Caco-2 (cell line): ENCODE measurements around the gene GIPR. TPM values are rescaled to one million over a fixed set of nuclear protein-coding genes. Genes with fewer than 3 reads are reported as not detected.

Source experiments
- BruUV-seq: library from RNA; stranded (reverse); fragments of 400-500 nt; replicated peaks from 2 replicates; lab custom pipeline; 2021; lab: Mats Ljungman, UMichigan
- CTCF ChIA-PET: fragments of 300-600 bp; sonication (Branson Sonifier 250); formaldehyde crosslinking; loops from one replicate; lab custom pipeline; 2022; ENCODE audit warnings: antibody characterized with exemption; lab: Charles Lee
- POLR2A ChIA-PET: fragments of 300-600 bp; sonication (Branson Sonifier 250); formaldehyde crosslinking; loops from one replicate; lab custom pipeline; 2022; ENCODE audit warnings: antibody characterized with exemption; lab: Charles Lee
- DNase-seq, 2 experiments: peaks; one replicate each; pipeline versions ENCODE4 v3.0.0 to v3.0.0-alpha.2; 2020 to 2022
- H3K27me3 ChIP-seq: replicated peaks from 2 replicates; pipeline ENCODE4 v1.6.0; 2011; ENCODE audit warnings: low read length; ENCODE audit not compliant: control insufficient read depth, insufficient read depth
- H3K36me3 ChIP-seq: 2 replicates; pipeline ENCODE4 v1.5.1; 2011; ENCODE audit warnings: low read length; ENCODE audit not compliant: control insufficient read depth, insufficient read depth
- H3K4me1 ChIP-seq: fragments of 250-450 bp; sonication (Bioruptor Pico); 2 replicates; pipeline ENCODE4 v1.5.1; 2020; ENCODE audit warnings: mild to moderate bottlenecking
- H3K4me3 ChIP-seq: 2 replicates; pipeline ENCODE4 v1.5.1; 2011; ENCODE audit warnings: low read depth, mild to moderate bottlenecking, control low read depth, low read length
- H3K9me3 ChIP-seq: fragments of 250-450 bp; sonication (Bioruptor Pico); 2 replicates; pipeline ENCODE4 v1.5.1; 2020; ENCODE audit warnings: mild to moderate bottlenecking, moderate library complexity
- H3K27ac Mint-ChIP-seq: one replicate; pipeline ENCODE4 v1.8.0; 2022; ENCODE audit warnings: mixed read lengths; ENCODE audit not compliant: unreplicated experiment
- H3K27me3 Mint-ChIP-seq: one replicate; pipeline ENCODE4 v1.8.0; 2022; ENCODE audit warnings: mixed read lengths; ENCODE audit not compliant: insufficient read depth, unreplicated experiment
- H3K36me3 Mint-ChIP-seq: one replicate; pipeline ENCODE4 v1.8.0; 2022; ENCODE audit warnings: mild to moderate bottlenecking, mixed read lengths; ENCODE audit not compliant: insufficient read depth, unreplicated experiment
- H3K4me1 Mint-ChIP-seq: one replicate; pipeline ENCODE4 v1.8.0; 2022; ENCODE audit warnings: low read depth, mixed read lengths; ENCODE audit not compliant: unreplicated experiment
- H3K4me3 Mint-ChIP-seq: one replicate; pipeline ENCODE4 v1.8.0; 2022; ENCODE audit warnings: mild to moderate bottlenecking, moderate library complexity, mixed read lengths; ENCODE audit not compliant: unreplicated experiment
- H3K9me3 Mint-ChIP-seq: one replicate; pipeline ENCODE4 v1.8.0; 2022; ENCODE audit warnings: mixed read lengths; ENCODE audit not compliant: unreplicated experiment
- intact Hi-C: fragments of 100-400 bp; cut with micrococcal nuclease; formaldehyde crosslinking; loops from one replicate; pipeline ENCODE4 v1.10.0; 2022; ENCODE audit not compliant: unreplicated experiment
- total RNA-seq: library from RNA; stranded (reverse); gene quantifications from 2 replicates; pipeline ENCODE4 v1.2.3, GENCODE V29; 2022
- TF ChIP-seq, protein P1 (sequence below), 2 experiments: fragments of 200-600 bp in 1 of 2; IDR thresholded peaks; 1 replicate in 1 of 2; 2 replicates in 1 of 2; pipeline versions ENCODE4 v1.5.1 to v1.8.0; 2011 to 2022; ENCODE audit warnings: antibody characterized with exemption in 1 of 2, control low read depth in 1 of 2, inconsistent platforms in 1 of 2, low read depth in 1 of 2, low read length in 1 of 2, mild to moderate bottlenecking in 1 of 2, moderate library complexity in 1 of 2; ENCODE audit not compliant: insufficient read depth in 1 of 2, severe bottlenecking in 1 of 2, unreplicated experiment in 1 of 2

The GIPR gene
- total RNA-seq, 1 experiment from 2014 or later = 2.6 TPM

DNA sequence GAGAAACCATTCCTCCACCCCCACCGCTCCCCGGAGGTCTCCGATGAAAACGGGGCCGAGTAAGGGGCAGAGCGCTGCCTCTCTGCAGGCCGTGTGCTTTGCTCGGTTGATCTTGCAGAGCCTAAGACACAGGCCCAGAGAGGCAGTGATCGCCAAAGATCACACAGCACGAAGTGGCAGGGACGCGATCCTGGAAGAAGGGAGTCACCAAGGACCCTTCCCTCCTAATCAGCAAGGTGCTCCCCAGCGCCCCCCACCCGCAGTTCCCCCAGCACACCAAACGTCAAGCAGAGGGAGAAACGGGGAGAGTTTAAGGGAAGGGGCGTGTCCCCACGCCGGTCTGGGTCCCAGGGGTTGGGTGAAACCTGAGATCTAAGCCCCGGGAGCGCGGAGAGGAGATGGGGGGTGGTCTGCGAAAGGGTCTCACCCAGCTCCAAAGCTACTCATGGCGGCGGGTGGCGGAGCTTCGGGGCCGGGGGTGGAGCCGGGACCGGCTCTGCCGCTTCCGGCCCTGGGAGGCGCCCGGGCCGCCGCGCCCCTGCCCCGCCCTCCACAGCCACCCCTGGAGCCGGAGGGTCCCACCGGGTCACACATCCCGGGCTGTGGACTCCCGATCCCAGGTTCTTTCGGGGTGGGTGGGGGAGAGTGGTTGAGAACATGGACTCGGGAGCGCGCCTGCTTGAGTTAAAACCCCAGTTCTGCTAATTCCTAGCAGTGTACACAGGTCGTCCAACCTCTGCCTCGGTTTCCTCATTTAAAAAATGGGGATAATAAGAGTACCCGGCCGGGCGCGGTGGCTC is 28.9 kb upstream of the GIPR start, which contains the start of gene EML2:
Gene EML2 (minus strand): TSS at position 468 of the 800 bp plus-strand sequence. CDS start 21 bp downstream, at position 447.
- peaks cover 25% of the 10 kb centered on the region for H3K4me1 ChIP-seq
- peak; percentile 70 to 78 for DNase-seq
- no peaks in the 10 kb centered on the region for H3K27me3 ChIP-seq
- H3K27ac Mint-ChIP-seq = peak within 1 kb of the TSS; percentile 83
- BruUV-seq = no TSS peak
- POLR2A ChIA-PET = interaction anchor here (0.6 to 0.8 kb wide), 2 partner anchors 38 to 153 kb away, joined by 3 read pairs; no protein-coding TSS in a partner anchor
- H3K36me3 Mint-ChIP-seq = peaks cover 26% of the 10 kb centered on the region
- peak within 1 kb of the TSS; percentile 53 for H3K4me3 ChIP-seq
- H3K4me3 Mint-ChIP-seq = peak within 1 kb of the TSS; percentile 75
- H3K9me3 Mint-ChIP-seq = no peaks in the 10 kb centered on the region
- peaks cover 25% of the 10 kb centered on the region for H3K4me1 Mint-ChIP-seq
- H3K36me3 ChIP-seq = no peaks in the 10 kb centered on the region
- TF ChIP-seq, protein P1, sequence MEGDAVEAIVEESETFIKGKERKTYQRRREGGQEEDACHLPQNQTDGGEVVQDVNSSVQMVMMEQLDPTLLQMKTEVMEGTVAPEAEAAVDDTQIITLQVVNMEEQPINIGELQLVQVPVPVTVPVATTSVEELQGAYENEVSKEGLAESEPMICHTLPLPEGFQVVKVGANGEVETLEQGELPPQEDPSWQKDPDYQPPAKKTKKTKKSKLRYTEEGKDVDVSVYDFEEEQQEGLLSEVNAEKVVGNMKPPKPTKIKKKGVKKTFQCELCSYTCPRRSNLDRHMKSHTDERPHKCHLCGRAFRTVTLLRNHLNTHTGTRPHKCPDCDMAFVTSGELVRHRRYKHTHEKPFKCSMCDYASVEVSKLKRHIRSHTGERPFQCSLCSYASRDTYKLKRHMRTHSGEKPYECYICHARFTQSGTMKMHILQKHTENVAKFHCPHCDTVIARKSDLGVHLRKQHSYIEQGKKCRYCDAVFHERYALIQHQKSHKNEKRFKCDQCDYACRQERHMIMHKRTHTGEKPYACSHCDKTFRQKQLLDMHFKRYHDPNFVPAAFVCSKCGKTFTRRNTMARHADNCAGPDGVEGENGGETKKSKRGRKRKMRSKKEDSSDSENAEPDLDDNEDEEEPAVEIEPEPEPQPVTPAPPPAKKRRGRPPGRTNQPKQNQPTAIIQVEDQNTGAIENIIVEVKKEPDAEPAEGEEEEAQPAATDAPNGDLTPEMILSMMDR (IDR thresholded peaks at IDR 0.05; ENCODE audit: insufficient read depth in 1 of 2, low read depth in 1 of 2, low read length in 1 of 2, severe bottlenecking in 1 of 2, unreplicated experiment in 1 of 2) = peak; percentile 45 to 67
- no peaks in the 10 kb centered on the region for H3K9me3 ChIP-seq
- CTCF ChIA-PET = interaction anchor here (0.6 to 1.3 kb wide), 7 partner anchors 15 to 356 kb away, joined by 3 to 4 read pairs (median 3); partner anchors contain the start of gene CCDC61
- no peaks in the 10 kb centered on the region for H3K27me3 Mint-ChIP-seq
- intact Hi-C loops = no loop called here

DNA sequence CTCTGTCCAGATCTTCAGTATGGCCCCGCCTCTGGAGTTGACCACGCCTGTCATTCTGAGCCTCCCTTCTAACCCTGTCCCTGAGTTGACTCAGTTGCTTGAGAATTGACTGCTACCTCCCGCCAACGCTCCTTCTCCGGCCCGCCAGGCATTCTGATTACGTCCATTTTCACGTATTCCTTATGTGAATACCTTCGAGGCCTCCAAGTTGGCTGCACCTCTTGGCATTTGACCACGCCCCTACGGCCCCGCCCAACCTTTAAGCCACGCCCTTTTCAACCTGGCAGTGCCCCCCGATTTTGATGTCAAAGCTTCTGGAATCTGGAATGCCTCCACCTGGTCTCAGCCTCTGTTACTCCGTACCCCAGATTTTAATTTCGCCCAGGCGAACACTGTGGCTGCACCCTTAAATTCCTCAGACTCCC is 27.2 kb upstream of the GIPR start:
- Mint-ChIP-seq H3K27me3 (no peaks in the 10 kb centered on the region), H3K4me1 (peaks cover 25% of the 10 kb centered on the region), H3K36me3 (peaks cover 26% of the 10 kb centered on the region), H3K4me3 (peak overlapping the region; percentile 75), H3K9me3 (no peaks in the 10 kb centered on the region), H3K27ac (peak overlapping the region; percentile 84)
- H3K27me3 ChIP-seq = no peaks in the 10 kb centered on the region
- DNase-seq = no peak
- no peaks in the 10 kb centered on the region for H3K9me3 ChIP-seq
- H3K4me3 ChIP-seq = no peak overlapping the region; the same call in 1 of the 2 replicates
- ChIA-PET POLR2A (interaction anchor here (0.6 to 1.5 kb wide), 7 partner anchors 10 to 173 kb away, joined by 3 to 9 read pairs (median 5); partner anchors contain the start of genes FOSB and OPA3), CTCF (interaction anchor here (0.5 to 3.9 kb wide), 31 partner anchors 10 to 223 kb away, joined by 3 to 77 read pairs (median 9); partner anchors contain the start of genes FOXA3, GIPR, OPA3 and QPCTL)
- no TSS peak for BruUV-seq
- intact Hi-C loops = loop anchor here (10.0 kb wide), 1 partner anchor 146 kb away; the partner anchor contains the start of genes PPM1N and RTN2
- TF ChIP-seq, protein P1 (IDR thresholded peaks at IDR 0.05; ENCODE audit: insufficient read depth in 1 of 2, low read depth in 1 of 2, low read length in 1 of 2, severe bottlenecking in 1 of 2, unreplicated experiment in 1 of 2) = no peak
- no peaks in the 10 kb centered on the region for H3K36me3 ChIP-seq
- peaks cover 25% of the 10 kb centered on the region for H3K4me1 ChIP-seq
